H9 (cell line): ENCODE measurements around the gene PTPRK. TPM values are rescaled to one million over a fixed set of nuclear protein-coding genes. Genes with fewer than 3 reads are reported as not detected.

Source experiments
- DNase-seq: peaks from one replicate; pipeline ENCODE4 v3.0.0-alpha.2; 2017
- H2AFZ ChIP-seq: one replicate; pipeline ENCODE4 v1.6.1; 2013; ENCODE audit warnings: mild to moderate bottlenecking, low read length, control low read depth, moderate library complexity
- H2AK5ac ChIP-seq: 2 replicates; pipeline ENCODE4 v1.6.1; 2013; ENCODE audit warnings: low read length, control low read depth, mixed read lengths; ENCODE audit not compliant: insufficient read length
- H2BK120ac ChIP-seq: one replicate; pipeline ENCODE4 v1.6.1; 2013; ENCODE audit warnings: low read depth, mild to moderate bottlenecking, low read length, control low read depth, inconsistent platforms; ENCODE audit not compliant: poor library complexity, severe bottlenecking
- H2BK12ac ChIP-seq: 2 replicates; pipeline ENCODE4 v1.6.1; 2013; ENCODE audit warnings: low read length, control low read depth, mixed read lengths, low read depth; ENCODE audit not compliant: insufficient read length
- H2BK15ac ChIP-seq: 2 replicates; pipeline ENCODE4 v1.6.1; 2013; ENCODE audit warnings: low read depth, low read length, control low read depth
- H2BK20ac ChIP-seq: one replicate; pipeline ENCODE4 v1.6.1; 2013; ENCODE audit warnings: low read depth, mild to moderate bottlenecking, low read length, control low read depth, inconsistent platforms; ENCODE audit not compliant: poor library complexity, severe bottlenecking
- H2BK5ac ChIP-seq: 2 replicates; pipeline ENCODE4 v1.6.1; 2013; ENCODE audit warnings: low read length, control low read depth, mixed read lengths; ENCODE audit not compliant: insufficient read length
- H3K14ac ChIP-seq: 2 replicates; pipeline ENCODE4 v1.6.1; 2013; ENCODE audit warnings: low read length, control low read depth; ENCODE audit not compliant: insufficient read depth
- H3K18ac ChIP-seq: 2 replicates; pipeline ENCODE4 v1.6.1; 2013; ENCODE audit warnings: low read depth, mild to moderate bottlenecking, mixed read lengths, low read length, control low read depth; ENCODE audit not compliant: insufficient read length
- H3K23ac ChIP-seq: 2 replicates; pipeline ENCODE4 v1.6.1; 2013; ENCODE audit warnings: low read length, control low read depth, mixed read lengths, low read depth; ENCODE audit not compliant: insufficient read length
- H3K23me2 ChIP-seq: 2 replicates; pipeline ENCODE4 v1.6.1; 2013; ENCODE audit warnings: low read depth, mild to moderate bottlenecking, mixed read lengths, low read length, control low read depth; ENCODE audit not compliant: insufficient read length, poor library complexity, severe bottlenecking
- H3K27ac ChIP-seq: 2 replicates; pipeline ENCODE4 v1.5.1; 2013; ENCODE audit warnings: low read length, control low read depth, mixed read lengths, low read depth; ENCODE audit not compliant: insufficient read length
- H3K27me3 ChIP-seq: 2 replicates; pipeline ENCODE4 v1.6.1; 2013; ENCODE audit warnings: low read length, control low read depth, inconsistent platforms; ENCODE audit not compliant: insufficient read depth
- H3K4ac ChIP-seq: 2 replicates; pipeline ENCODE4 v1.6.1; 2013; ENCODE audit warnings: low read depth, mild to moderate bottlenecking, control low read depth, inconsistent platforms, low read length, moderate library complexity
- H3K4me1 ChIP-seq: 2 replicates; pipeline ENCODE4 v1.6.1; 2013; ENCODE audit warnings: low read length, control low read depth, inconsistent platforms; ENCODE audit not compliant: insufficient read depth
- H3K4me2 ChIP-seq: 2 replicates; pipeline ENCODE4 v1.6.1; 2013; ENCODE audit warnings: low read length, control low read depth, mixed read lengths; ENCODE audit not compliant: insufficient read length, insufficient read depth
- H3K56ac ChIP-seq: 2 replicates; pipeline ENCODE4 v1.6.1; 2013; ENCODE audit warnings: low read depth, mild to moderate bottlenecking, mixed read lengths, low read length, control low read depth; ENCODE audit not compliant: insufficient read length
- H3K79me1 ChIP-seq: 2 replicates; pipeline ENCODE4 v1.6.1; 2013; ENCODE audit warnings: low read depth, mild to moderate bottlenecking, moderate library complexity, low read length, control low read depth, inconsistent platforms; ENCODE audit not compliant: insufficient read depth, poor library complexity, severe bottlenecking
- H3K79me2 ChIP-seq: 2 replicates; pipeline ENCODE4 v1.6.1; 2013; ENCODE audit warnings: low read length, control low read depth, inconsistent platforms; ENCODE audit not compliant: insufficient read depth
- H3K9ac ChIP-seq: 2 replicates; pipeline ENCODE4 v1.6.1; 2013; ENCODE audit warnings: low read length, control low read depth, mixed read lengths; ENCODE audit not compliant: insufficient read length; ENCODE audit errors: extremely low read depth
- H3K9me3 ChIP-seq: one replicate; pipeline ENCODE4 v1.6.1; 2013; ENCODE audit warnings: low read depth, low read length, inconsistent platforms; ENCODE audit not compliant: control insufficient read depth
- H3T11ph ChIP-seq: one replicate; pipeline ENCODE4 v1.6.1; 2013; ENCODE audit warnings: mild to moderate bottlenecking, low read length, control low read depth, inconsistent platforms
- H4K20me1 ChIP-seq: one replicate; pipeline ENCODE4 v1.6.1; 2013; ENCODE audit not compliant: control insufficient read depth, insufficient read length, insufficient read depth
- H4K5ac ChIP-seq: 2 replicates; pipeline ENCODE4 v1.6.1; 2013; ENCODE audit warnings: low read depth, mild to moderate bottlenecking, mixed read lengths, low read length, control low read depth; ENCODE audit not compliant: insufficient read length
- H4K8ac ChIP-seq: replicated peaks from 2 replicates; pipeline ENCODE4 v1.6.1; 2013; ENCODE audit warnings: low read length, control low read depth, mixed read lengths, low read depth; ENCODE audit not compliant: insufficient read length
- H4K91ac ChIP-seq: 2 replicates; pipeline ENCODE4 v1.6.1; 2013; ENCODE audit warnings: low read depth, mild to moderate bottlenecking, moderate library complexity, mixed read lengths, low read length, control low read depth; ENCODE audit not compliant: insufficient read length
- H3K27ac Mint-ChIP-seq, 3 experiments: 2 replicates in 2 of 3; 3 replicates in 1 of 3; pipeline ENCODE4 v1.8.0; 2020 to 2021; ENCODE audit warnings: mixed read lengths in 3 of 3, mild to moderate bottlenecking in 1 of 3, moderate library complexity in 1 of 3
- H3K27me3 Mint-ChIP-seq: 2 replicates; pipeline ENCODE4 v1.8.0; 2021; ENCODE audit warnings: low read depth, mild to moderate bottlenecking, moderate library complexity, mixed read lengths
- H3K36me3 Mint-ChIP-seq, 3 experiments: 2 replicates in 2 of 3; 3 replicates in 1 of 3; pipeline ENCODE4 v1.8.0; 2020 to 2021; ENCODE audit warnings: low read depth in 3 of 3, mixed read lengths in 3 of 3; ENCODE audit not compliant: insufficient read depth in 1 of 3
- H3K4me1 Mint-ChIP-seq, 2 experiments: 2 replicates each; pipeline ENCODE4 v1.8.0; 2020; ENCODE audit warnings: mixed read lengths in 2 of 2
- H3K4me3 Mint-ChIP-seq, 2 experiments: 2 replicates in 1 of 2; 3 replicates in 1 of 2; pipeline ENCODE4 v1.8.0; 2020 to 2021; ENCODE audit warnings: mild to moderate bottlenecking in 2 of 2, mixed read lengths in 2 of 2, moderate library complexity in 1 of 2
- H3K9me3 Mint-ChIP-seq, 2 experiments: 2 replicates in 1 of 2; 3 replicates in 1 of 2; pipeline ENCODE4 v1.8.0; 2020; ENCODE audit warnings: mild to moderate bottlenecking in 2 of 2, mixed read lengths in 2 of 2, moderate library complexity in 1 of 2
- CTCF ChIP-seq: fragments of 200-600 bp; sonication (generic); conservative IDR thresholded peaks from 3 replicates; pipeline ENCODE4 v1.8.0; 2021; ENCODE audit warnings: antibody characterized with exemption, mild to moderate bottlenecking
- WGBS: extraction: QIAGEN DNeasy Blood & Tissue Kit; methylation state at CpG from one replicate; pipeline ENCODE4 v1.1.7; 2013; ENCODE audit warnings: missing lambda C conversion rate, low lambda C conversion rate, mixed read lengths; ENCODE audit not compliant: insufficient read length; ENCODE audit errors: extremely low coverage; 5-methylcytosine and 5-hydroxymethylcytosine counted together
- total RNA-seq: library from RNA; stranded (reverse); gene quantifications from 2 replicates; pipeline ENCODE4 v1.2.1, GENCODE V29; 2021

PTPRK gene
- total RNA-seq, 1 experiment from 2014 or later = 47.9 TPM

- no peaks in the 10 kb centered on the region for H3K36me3 Mint-ChIP-seq
- no peaks in the 10 kb centered on the region for H3K9me3 Mint-ChIP-seq
- Histone ChIP-seq H2BK12ac (no peak overlapping the region), H3K4me2 (no peak overlapping the region), H3K14ac (no peak overlapping the region), H3K4ac (no peak overlapping the region), H2BK5ac (no peak overlapping the region), H2BK20ac (no peak overlapping the region), H2BK15ac (no peak overlapping the region), H4K5ac (no peak overlapping the region), H3K79me1 (no peaks in the 10 kb centered on the region), H3T11ph (no peak overlapping the region), H3K23me2 (no peaks in the 10 kb centered on the region), H3K18ac (no peak overlapping the region), H3K9ac (no peak overlapping the region), H2AFZ (no peak overlapping the region), H3K79me2 (no peaks in the 10 kb centered on the region), H3K9me3 (no peaks in the 10 kb centered on the region), H4K20me1 (no peaks in the 10 kb centered on the region), H3K23ac (no peak overlapping the region), H2BK120ac (no peak overlapping the region), H2AK5ac (no peak overlapping the region), H4K8ac (no peak overlapping the region), H3K4me1 (no peaks in the 10 kb centered on the region), H3K27me3 (no peaks in the 10 kb centered on the region), H3K56ac (no peak overlapping the region), H3K27ac (no peak overlapping the region), H4K91ac (no peak overlapping the region)
- TF ChIP-seq CTCF = no peak
- no peak for DNase-seq
- H3K27ac Mint-ChIP-seq = peak overlapping the region in 1 of 3 experiments; percentile 5; a peak in 3 of 7 replicates
- no peak overlapping the region for H3K4me3 Mint-ChIP-seq
- H3K27me3 Mint-ChIP-seq = no peaks in the 10 kb centered on the region
- peaks cover 0 to 7% of the 10 kb centered on the region in 2 experiments; a peak in 3 of 4 replicates for H3K4me1 Mint-ChIP-seq
- no CpG with 5 or more reads among the region's 6 CpGs for WGBS
These were observed 169.8 kb downstream of the PTPRK start for GRCh38 chr6:128350416-128351254.
